Activated naive CD4-positive, alpha-beta T cell treated with anti-CD3 and anti-CD28 coated beads, Interleukin-2, amount 50 U/mL, for 72 hours (primary cell): ENCODE results near the gene ZFX. TPM values are rescaled to one million over a fixed set of nuclear protein-coding genes. Genes with fewer than 3 reads are reported as not detected.
"Not testable (repeated sequence)": the region's sequence is repeated elsewhere in the genome, so short reads cannot be mapped to it uniquely, and the experiment has no call there.

Experiments
- ATAC-seq, 2 donors: fragments of 150-1000 bp; cut with Tn5 transposase; 2 replicates each; pipeline ENCODE4 v1.10.0; 2021; ENCODE audit warnings: mild to moderate bottlenecking in 2 of 2, moderate library complexity in 2 of 2
- DNase-seq, 2 donors: peaks; one replicate each; pipeline ENCODE4 v3.0.0; 2021 to 2022; ENCODE audit warnings: low spot score in 2 of 2
- H3K27ac Mint-ChIP-seq, 2 donors: one replicate each; pipeline ENCODE4 v1.8.0; 2022; ENCODE audit warnings: mild to moderate bottlenecking in 2 of 2, mixed read lengths in 2 of 2
- H3K36me3 Mint-ChIP-seq, 2 donors: one replicate each; pipeline ENCODE4 v1.8.0; 2022; ENCODE audit warnings: mixed read lengths in 2 of 2
- H3K9me3 Mint-ChIP-seq, 2 donors: one replicate each; pipeline ENCODE4 v1.8.0; 2022; ENCODE audit warnings: mixed read lengths in 2 of 2
- total RNA-seq, 2 donors: library from RNA; stranded (reverse); gene quantifications; one replicate each; pipeline ENCODE4 v1.2.3, GENCODE V29; 2022

ZFX gene
- total RNA-seq, 2 donors from 2014 or later = 31.7 to 44.8 TPM

- DNase-seq (no peak), ATAC-seq (peak in 1 of 2 donors; percentile 1)
Measured at GRCh38 chrX:24148535-24149350, 786 bp upstream of the ZFX start.

GRCh38 chrX:24150051-24150790 is 692 bp downstream of the ZFX start:
- DNase-seq (peak; percentile 73 to 84), ATAC-seq (peak; percentile 80 to 83)
- H3K9me3 Mint-ChIP-seq = no peaks in the 10 kb centered on the region
- peaks cover 22 to 30% of the 10 kb centered on the region in 2 donors for H3K36me3 Mint-ChIP-seq
- H3K27ac Mint-ChIP-seq = peak overlapping the region; percentile 92 to 97

More at GRCh38 chrX:24148535-24149350, 786 bp upstream of the ZFX start:
- Mint-ChIP-seq H3K27ac (peak overlapping the region; percentile 87 to 97), H3K9me3 (no peaks in the 10 kb centered on the region), H3K36me3 (peaks cover 22 to 30% of the 10 kb centered on the region in 2 donors)

- Mint-ChIP-seq H3K36me3 (peaks cover 22 to 30% of the 10 kb centered on the region in 2 donors), H3K9me3 (no peaks in the 10 kb centered on the region), H3K27ac (peak overlapping the region; percentile 92 to 97)
- no peak for ATAC-seq
- no peak for DNase-seq
Measured at GRCh38 chrX:24150898-24151297, 1.4 kb downstream of the ZFX start.

GRCh38 chrX:24151513-24151912 is 2.0 kb downstream of the ZFX start:
- Mint-ChIP-seq H3K27ac (peak overlapping the region; percentile 93 to 97), H3K36me3 (peaks cover 22 to 30% of the 10 kb centered on the region in 2 donors), H3K9me3 (no peaks in the 10 kb centered on the region)
- no peak for DNase-seq
- no peak for ATAC-seq

GRCh38 chrX:24153178-24153795 is 3.8 kb downstream of the ZFX start:
- ATAC-seq (no peak), DNase-seq (no peak)
- H3K27ac Mint-ChIP-seq = peak overlapping the region; percentile 34 to 97
- H3K9me3 Mint-ChIP-seq = no peaks in the 10 kb centered on the region
- H3K36me3 Mint-ChIP-seq = peaks cover 22 to 30% of the 10 kb centered on the region in 2 donors

- peaks cover 22 to 30% of the 10 kb centered on the region in 2 donors for H3K36me3 Mint-ChIP-seq
- DNase-seq (no peak), ATAC-seq (no peak)
- peak overlapping the region; percentile 34 to 97 for H3K27ac Mint-ChIP-seq
- H3K9me3 Mint-ChIP-seq = no peaks in the 10 kb centered on the region
Measured at GRCh38 chrX:24153796-24154189, 4.3 kb downstream of the ZFX start.

- H3K27ac Mint-ChIP-seq = peak overlapping the region in 1 of 2 donors; percentile 85
- H3K9me3 Mint-ChIP-seq = no peaks in the 10 kb centered on the region
- peaks cover 22 to 30% of the 10 kb centered on the region in 2 donors for H3K36me3 Mint-ChIP-seq
- DNase-seq (no peak), ATAC-seq (no peak)
Measured at GRCh38 chrX:24154490-24155034, 5.0 kb downstream of the ZFX start.

- DNase-seq, H3K9me3 Mint-ChIP-seq, ATAC-seq: not testable (repeated sequence)
- Mint-ChIP-seq H3K36me3 (peaks cover 18 to 26% of the 10 kb centered on the region in 2 donors), H3K27ac (peak overlapping the region in 1 of 2 donors; percentile 59)
Measured at GRCh38 chrX:24155747-24156146, 6.2 kb downstream of the ZFX start.

- ATAC-seq (peak; percentile 13 to 70), DNase-seq (no peak)
- Mint-ChIP-seq H3K27ac (peak overlapping the region; percentile 59 to 90), H3K36me3 (peaks cover 14 to 22% of the 10 kb centered on the region in 2 donors), H3K9me3 (no peaks in the 10 kb centered on the region)
Measured at GRCh38 chrX:24156177-24156576, 6.6 kb downstream of the ZFX start.

GRCh38 chrX:24158881-24159280 is 9.4 kb downstream of the ZFX start:
- Mint-ChIP-seq H3K36me3 (peaks cover 0 to 2% of the 10 kb centered on the region in 2 donors), H3K27ac (peak overlapping the region in 1 of 2 donors; percentile 44), H3K9me3 (no peaks in the 10 kb centered on the region)
- no peak for DNase-seq
- no peak for ATAC-seq

GRCh38 chrX:24166078-24166477 is 16.5 kb downstream of the ZFX start:
- no peak overlapping the region for H3K27ac Mint-ChIP-seq
- DNase-seq (no peak), ATAC-seq (no peak)
- no peaks in the 10 kb centered on the region for H3K9me3 Mint-ChIP-seq
- H3K36me3 Mint-ChIP-seq = peaks cover 0 to 13% of the 10 kb centered on the region in 2 donors

- H3K9me3 Mint-ChIP-seq = no peaks in the 10 kb centered on the region
- no peak for DNase-seq
- peak overlapping the region; percentile 61 to 78 for H3K27ac Mint-ChIP-seq
- ATAC-seq = no peak
- H3K36me3 Mint-ChIP-seq = peaks cover 0 to 15% of the 10 kb centered on the region in 2 donors
Measured at GRCh38 chrX:24167719-24168472, 18.4 kb downstream of the ZFX start.

- ATAC-seq (peak; percentile 97 to 98), DNase-seq (no peak)
- Mint-ChIP-seq H3K9me3 (no peaks in the 10 kb centered on the region), H3K27ac (peak overlapping the region; percentile 85 to 97), H3K36me3 (peaks cover 0 to 19% of the 10 kb centered on the region in 2 donors)
Measured at GRCh38 chrX:24168807-24169206, 19.3 kb downstream of the ZFX start.

- DNase-seq (no peak), ATAC-seq (peak in 1 of 2 donors; percentile 65)
- Mint-ChIP-seq H3K27ac (peak overlapping the region; percentile 85 to 97), H3K36me3 (peaks cover 0 to 15% of the 10 kb centered on the region in 2 donors), H3K9me3 (no peaks in the 10 kb centered on the region)
Measured at GRCh38 chrX:24169211-24169610, 19.7 kb downstream of the ZFX start.

GRCh38 chrX:24173115-24173847 is 23.8 kb downstream of the ZFX start:
- no peak for ATAC-seq
- DNase-seq = no peak
- H3K36me3 Mint-ChIP-seq = peaks cover 5 to 32% of the 10 kb centered on the region in 2 donors
- H3K27ac Mint-ChIP-seq = peak overlapping the region in 1 of 2 donors; percentile 74
- no peaks in the 10 kb centered on the region for H3K9me3 Mint-ChIP-seq
